Embryonic facial prominence (tissue), 1 donor: ENCODE measurements around the gene GTF2H3.

Experiments used
- DNase-seq: peaks from one replicate; pipeline ENCODE4 v3.0.0-alpha.2; 2016; ENCODE audit errors: extremely low spot score

Gene GTF2H3

DNA sequence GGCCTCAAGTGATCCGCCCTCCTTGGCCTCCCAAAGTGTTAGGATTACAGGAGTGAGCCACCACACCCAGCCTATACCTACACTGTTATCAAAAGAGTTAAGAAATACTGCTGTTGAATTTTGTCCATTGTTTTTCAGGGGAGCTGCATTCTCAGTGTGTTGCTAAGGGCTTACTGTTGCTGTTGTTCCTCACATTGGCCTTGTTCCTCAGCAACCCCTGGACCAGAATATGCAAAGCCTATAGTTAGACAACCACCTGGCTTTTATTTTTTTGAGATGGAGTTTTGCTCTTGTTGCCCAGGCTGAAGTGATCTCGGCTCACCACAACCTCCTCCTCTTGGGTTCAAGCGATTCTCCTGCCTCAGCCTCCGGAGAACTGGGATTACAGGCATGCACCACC is 73.8 kb downstream of the GTF2H3 start:
- no peak for DNase-seq
